ENCODE measurements around the gene SLC13A3.

- TF ChIP-seq CTCF (IDR thresholded peaks at IDR 0.05): no peak
- TF ChIP-seq POLR2A (IDR thresholded peaks at IDR 0.05): no peak
These were observed 87.4 kb downstream of the SLC13A3 start for GRCh38 chr20:46563860-46564221.

All from suprapubic skin (tissue), 3 donors.